MCF 10A (cell line): ENCODE data around the gene SHC3. TPM values are rescaled to one million over a fixed set of nuclear protein-coding genes. Genes with fewer than 3 reads are reported as not detected.

Experiments used
- BruUV-seq: library from RNA; stranded (reverse); fragments of 400-500 nt; replicated peaks from 2 replicates; lab custom pipeline; 2021; lab: Mats Ljungman, UMichigan
- CTCF ChIA-PET: fragments of 300-600 bp; sonication (Branson Sonifier 250); formaldehyde crosslinking; extraction: SDS; loops from one replicate; lab custom pipeline; 2021; ENCODE audit warnings: antibody characterized with exemption, inconsistent platforms; lab: Yijun Ruan, JAX
- POLR2A ChIA-PET: fragments of 300-600, 350-650 bp; sonication (Branson Sonifier 250); formaldehyde crosslinking; extraction: SDS; loops from one replicate; lab custom pipeline; 2020; ENCODE audit warnings: antibody characterized with exemption, inconsistent platforms; lab: Yijun Ruan, JAX
- DNase-seq: peaks from one replicate; pipeline ENCODE4 v3.0.0-alpha.2; 2018; ENCODE audit not compliant: unreplicated experiment
- H3K27ac Mint-ChIP-seq: one replicate; pipeline ENCODE4 v1.8.0; 2022; ENCODE audit warnings: mild to moderate bottlenecking, low read depth, mixed read lengths; ENCODE audit not compliant: unreplicated experiment
- H3K27me3 Mint-ChIP-seq: one replicate; pipeline ENCODE4 v1.8.0; 2022; ENCODE audit warnings: mixed read lengths; ENCODE audit not compliant: insufficient read depth, unreplicated experiment
- H3K36me3 Mint-ChIP-seq: one replicate; pipeline ENCODE4 v1.8.0; 2022; ENCODE audit warnings: mild to moderate bottlenecking, moderate library complexity, mixed read lengths; ENCODE audit not compliant: insufficient read depth, unreplicated experiment
- H3K4me1 Mint-ChIP-seq: one replicate; pipeline ENCODE4 v1.8.0; 2022; ENCODE audit warnings: mixed read lengths; ENCODE audit not compliant: insufficient read depth, unreplicated experiment
- H3K4me3 Mint-ChIP-seq: one replicate; pipeline ENCODE4 v1.8.0; 2022; ENCODE audit warnings: mild to moderate bottlenecking, moderate library complexity, mixed read lengths; ENCODE audit not compliant: unreplicated experiment
- H3K9me3 Mint-ChIP-seq: one replicate; pipeline ENCODE4 v1.8.0; 2022; ENCODE audit warnings: mixed read lengths; ENCODE audit not compliant: unreplicated experiment
- intact Hi-C: fragments of 100-400 bp; cut with micrococcal nuclease; formaldehyde crosslinking; loops from 2 replicates; pipeline ENCODE4 v1.14.1; 2022
- total RNA-seq: library from RNA; stranded (reverse); gene quantifications from 2 replicates; pipeline ENCODE4 v1.2.3, GENCODE V29; 2022
- TF ChIP-seq, protein P1 (sequence below): fragments of 200-600 bp; IDR thresholded peaks from one replicate; pipeline ENCODE4 v1.8.0; 2022; ENCODE audit warnings: antibody characterized with exemption, mild to moderate bottlenecking; ENCODE audit not compliant: unreplicated experiment

Gene SHC3
- total RNA-seq, 1 experiment from 2014 or later = 0.02 TPM

DNA sequence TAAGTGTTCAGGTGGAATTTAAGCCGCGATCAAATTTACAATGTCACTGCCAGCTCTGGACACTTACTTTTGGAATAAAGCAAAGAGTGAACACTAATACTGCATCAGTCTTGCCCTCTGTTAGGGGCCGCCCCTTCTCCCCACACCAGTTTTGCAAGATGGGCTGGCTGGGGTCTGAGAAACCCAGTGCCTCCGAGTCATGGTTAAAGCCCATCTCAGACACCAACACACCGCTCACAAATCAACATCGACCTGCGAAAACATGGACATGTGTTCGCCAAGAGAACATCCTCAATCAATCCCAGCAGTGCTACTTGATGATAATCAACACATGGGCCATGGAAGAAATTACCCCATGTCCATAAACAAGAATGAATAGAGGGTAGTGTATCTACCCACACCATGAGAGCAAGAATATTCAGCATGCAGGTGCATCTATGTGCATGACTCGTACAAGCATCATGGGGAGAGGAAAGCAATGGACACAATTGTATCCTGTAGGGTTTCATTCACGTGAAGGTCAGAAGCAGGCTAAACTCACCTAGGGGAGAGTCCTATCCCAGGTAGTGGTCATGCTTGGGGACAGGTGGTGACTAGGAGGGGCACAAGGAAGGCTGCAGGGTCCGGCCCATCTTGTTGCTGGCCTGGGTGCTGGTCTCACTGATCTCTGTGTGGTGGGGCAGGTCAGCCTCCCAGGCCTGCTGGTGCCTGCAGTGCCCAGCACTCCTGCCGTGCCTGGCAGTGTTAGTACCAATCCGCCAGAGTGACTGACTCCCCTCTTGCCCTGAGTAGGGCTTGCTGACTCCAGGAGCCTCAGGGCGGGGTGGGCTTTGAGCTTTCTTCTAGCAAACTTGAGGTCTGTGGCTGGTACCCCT, 182.3 kb downstream of the SHC3 start:
- no peaks in the 10 kb centered on the region for H3K36me3 Mint-ChIP-seq
- CTCF ChIA-PET = interaction anchor here (0.7 kb wide), 1 partner anchor 418 kb away, joined by 5 read pairs; no protein-coding TSS in a partner anchor
- no TSS peak for BruUV-seq
- DNase-seq = no peak
- TF ChIP-seq, protein P1, sequence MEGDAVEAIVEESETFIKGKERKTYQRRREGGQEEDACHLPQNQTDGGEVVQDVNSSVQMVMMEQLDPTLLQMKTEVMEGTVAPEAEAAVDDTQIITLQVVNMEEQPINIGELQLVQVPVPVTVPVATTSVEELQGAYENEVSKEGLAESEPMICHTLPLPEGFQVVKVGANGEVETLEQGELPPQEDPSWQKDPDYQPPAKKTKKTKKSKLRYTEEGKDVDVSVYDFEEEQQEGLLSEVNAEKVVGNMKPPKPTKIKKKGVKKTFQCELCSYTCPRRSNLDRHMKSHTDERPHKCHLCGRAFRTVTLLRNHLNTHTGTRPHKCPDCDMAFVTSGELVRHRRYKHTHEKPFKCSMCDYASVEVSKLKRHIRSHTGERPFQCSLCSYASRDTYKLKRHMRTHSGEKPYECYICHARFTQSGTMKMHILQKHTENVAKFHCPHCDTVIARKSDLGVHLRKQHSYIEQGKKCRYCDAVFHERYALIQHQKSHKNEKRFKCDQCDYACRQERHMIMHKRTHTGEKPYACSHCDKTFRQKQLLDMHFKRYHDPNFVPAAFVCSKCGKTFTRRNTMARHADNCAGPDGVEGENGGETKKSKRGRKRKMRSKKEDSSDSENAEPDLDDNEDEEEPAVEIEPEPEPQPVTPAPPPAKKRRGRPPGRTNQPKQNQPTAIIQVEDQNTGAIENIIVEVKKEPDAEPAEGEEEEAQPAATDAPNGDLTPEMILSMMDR = no peak
- intact Hi-C loops = no loop called here
- no peak overlapping the region for H3K27ac Mint-ChIP-seq
- H3K4me1 Mint-ChIP-seq = peaks cover 23% of the 10 kb centered on the region
- no peak overlapping the region for H3K4me3 Mint-ChIP-seq
- no peaks in the 10 kb centered on the region for H3K27me3 Mint-ChIP-seq
- POLR2A ChIA-PET = no interaction called here
- H3K9me3 Mint-ChIP-seq = no peaks in the 10 kb centered on the region

DNA sequence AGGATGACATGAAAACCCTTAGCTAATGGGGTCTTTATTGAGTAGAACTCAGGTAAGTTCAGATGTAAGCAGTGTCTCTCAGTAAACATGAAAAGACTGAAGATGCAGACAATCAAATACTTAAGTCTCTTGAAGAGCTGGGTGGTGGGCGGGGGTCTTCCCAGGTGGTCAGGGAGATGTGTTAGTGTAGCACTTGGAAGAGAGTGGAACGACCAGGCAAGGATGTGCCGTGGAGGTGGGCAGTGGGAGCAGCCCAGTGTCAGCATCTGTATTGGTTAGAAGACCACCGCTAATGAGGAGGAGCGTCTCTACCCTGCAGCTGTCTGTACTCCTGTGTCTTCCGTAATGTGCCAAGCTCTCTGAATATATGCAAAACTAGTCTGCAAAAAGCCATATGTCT, 183.0 kb downstream of the SHC3 start:
- peaks cover 18% of the 10 kb centered on the region for H3K4me1 Mint-ChIP-seq
- no peaks in the 10 kb centered on the region for H3K9me3 Mint-ChIP-seq
- H3K36me3 Mint-ChIP-seq = no peaks in the 10 kb centered on the region
- no peak for DNase-seq
- no TSS peak for BruUV-seq
- CTCF ChIA-PET = interaction anchor here (0.7 kb wide), 1 partner anchor 417 kb away, joined by 5 read pairs; no protein-coding TSS in a partner anchor
- no peak overlapping the region for H3K4me3 Mint-ChIP-seq
- no peak overlapping the region for H3K27ac Mint-ChIP-seq
- POLR2A ChIA-PET = no interaction called here
- no peaks in the 10 kb centered on the region for H3K27me3 Mint-ChIP-seq
- TF ChIP-seq, protein P1 = no peak
- intact Hi-C loops = no loop called here

DNA sequence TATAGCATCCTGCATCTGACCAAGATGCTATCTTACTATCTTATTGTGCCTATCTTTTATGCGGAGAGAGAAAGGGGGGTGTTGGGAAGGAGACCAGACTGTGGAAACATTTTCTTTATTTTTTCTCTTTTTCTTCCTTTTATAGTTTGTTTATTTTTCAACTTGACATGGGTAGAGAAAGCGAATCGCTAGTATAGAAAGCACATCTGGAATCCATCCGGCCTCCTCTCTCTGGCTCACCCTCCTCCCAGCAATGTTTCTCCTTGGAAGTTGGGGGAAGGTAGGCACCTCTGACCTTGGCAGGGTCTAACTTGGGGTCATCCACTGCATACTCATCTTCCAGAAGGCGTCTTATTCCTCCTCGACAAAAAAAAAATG, 183.4 kb downstream of the SHC3 start:
- POLR2A ChIA-PET = no interaction called here
- no peak overlapping the region for H3K4me3 Mint-ChIP-seq
- H3K27ac Mint-ChIP-seq = no peak overlapping the region
- H3K36me3 Mint-ChIP-seq = no peaks in the 10 kb centered on the region
- no peaks in the 10 kb centered on the region for H3K9me3 Mint-ChIP-seq
- DNase-seq = no peak
- TF ChIP-seq, protein P1 = no peak
- H3K4me1 Mint-ChIP-seq = peaks cover 18% of the 10 kb centered on the region
- no TSS peak for BruUV-seq
- intact Hi-C loops = no loop called here
- H3K27me3 Mint-ChIP-seq = no peaks in the 10 kb centered on the region
- CTCF ChIA-PET = interaction anchor here (0.7 kb wide), 1 partner anchor 417 kb away, joined by 5 read pairs; no protein-coding TSS in a partner anchor

DNA sequence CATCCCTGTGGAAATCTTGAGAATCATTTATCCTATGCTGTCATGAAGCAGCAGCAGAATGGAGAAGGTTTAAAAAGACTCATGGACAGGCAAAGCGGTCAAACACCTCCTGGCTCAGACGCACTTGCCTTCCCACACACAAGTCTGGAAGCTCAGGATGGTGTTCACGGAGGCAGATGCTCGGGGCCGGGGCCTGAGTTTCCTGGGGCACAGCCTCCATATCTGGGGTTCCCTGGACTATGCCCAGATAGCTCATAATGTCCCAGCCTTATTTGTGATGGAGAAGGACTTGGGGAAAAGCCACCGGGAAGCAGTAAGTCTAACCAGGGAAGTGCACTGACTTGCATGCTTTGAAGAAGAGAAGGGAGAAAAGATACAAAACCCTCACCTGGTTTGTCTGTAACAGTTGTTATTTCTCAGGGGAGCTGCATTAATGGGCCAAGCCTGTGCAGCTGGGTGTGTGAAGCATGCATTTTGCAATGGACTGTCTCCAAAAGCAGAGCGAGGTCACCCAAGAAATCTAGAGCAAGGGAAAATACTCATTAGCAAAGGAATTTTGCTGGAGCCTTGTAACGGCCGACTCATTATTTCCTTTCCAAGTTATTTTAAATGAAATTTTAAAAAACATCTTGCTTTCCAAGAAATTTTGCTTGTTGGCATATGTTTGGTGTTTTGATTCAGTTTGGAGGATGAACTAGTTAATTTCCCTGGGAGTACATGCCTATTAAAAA, 184.0 kb downstream of the SHC3 start:
- H3K9me3 Mint-ChIP-seq = no peaks in the 10 kb centered on the region
- H3K36me3 Mint-ChIP-seq = no peaks in the 10 kb centered on the region
- TF ChIP-seq, protein P1 = no peak
- H3K4me3 Mint-ChIP-seq = no peak overlapping the region
- no peak for DNase-seq
- no peak overlapping the region for H3K27ac Mint-ChIP-seq
- H3K4me1 Mint-ChIP-seq = peaks cover 18% of the 10 kb centered on the region
- intact Hi-C loops = no loop called here
- H3K27me3 Mint-ChIP-seq = no peaks in the 10 kb centered on the region
- no TSS peak for BruUV-seq
- POLR2A ChIA-PET = no interaction called here
- CTCF ChIA-PET = interaction anchor here (1.4 kb wide), 1 partner anchor 401 kb away, joined by 4 read pairs; no protein-coding TSS in a partner anchor
